Spleen (tissue), 7 donors: ENCODE results near the gene GDE1.
"Not testable (repeated sequence)": the region's sequence is repeated elsewhere in the genome, so short reads cannot be mapped to it uniquely, and the experiment has no call there.

Experiments used
- POLR2AphosphoS5 ChIP-seq, 3 donors: sonication (generic); formaldehyde crosslinking; IDR thresholded peaks; one replicate each; pipeline ENCODE4 v1.5.1; 2017; ENCODE audit warnings: antibody characterized with exemption in 3 of 3
- TF ChIP-seq, protein P1 (sequence below), 11 experiments: fragments of 200-600 bp in 7 of 11; fragments of 450-650 bp in 4 of 11; sonication (generic) in 4 of 11; IDR thresholded peaks in 8 of 11; conservative IDR thresholded peaks in 3 of 11; 1 replicate in 7 of 11; 2 replicates in 4 of 11; pipeline versions ENCODE4 v1.4.0 to v1.8.0; 2016 to 2021; ENCODE audit warnings: antibody characterized with exemption in 11 of 11, inconsistent platforms in 4 of 11, mild to moderate bottlenecking in 1 of 11
- donor health status: DM: no; HTN: no; CAD: no; lungs with moderate emphysema.
- donor health status: DM: no; HTN: no; CAD: no.
- donor health status: DM: no; HTN: no; CAD: no.

DNA sequence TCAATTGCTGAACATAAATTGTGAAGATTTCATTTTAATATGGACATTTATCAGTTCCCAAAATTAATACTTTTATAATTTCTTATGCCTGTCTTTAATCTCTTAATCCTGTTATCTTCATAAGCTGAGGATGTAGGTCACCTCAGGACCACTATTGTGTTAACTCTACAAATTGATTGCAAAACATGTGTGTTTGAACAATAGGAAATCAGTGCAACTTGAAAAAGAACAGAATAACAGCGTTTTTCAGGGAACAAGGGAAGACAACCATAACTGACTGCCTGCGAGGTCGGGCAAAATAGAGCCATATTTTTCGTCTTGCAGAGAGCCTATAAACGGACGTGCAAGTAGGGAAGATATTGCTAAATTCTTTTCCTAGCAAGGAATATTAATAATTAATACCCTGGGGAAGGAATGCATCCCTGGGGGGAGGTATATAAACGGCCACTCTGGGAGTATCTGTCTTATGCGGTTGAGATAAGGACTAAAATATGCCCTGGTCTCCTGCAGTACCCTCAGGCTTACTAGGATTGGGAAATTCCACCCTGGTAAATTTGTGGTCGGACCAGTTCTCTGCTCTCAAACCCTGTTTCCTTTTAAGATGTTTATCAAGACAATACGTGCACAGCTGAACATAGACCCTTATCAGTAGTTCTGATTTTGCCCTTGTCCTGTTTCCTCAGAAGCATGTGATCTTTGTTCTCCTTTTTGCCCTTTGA lies 21.5 kb upstream of the GDE1 start:
- TF ChIP-seq, protein P1, sequence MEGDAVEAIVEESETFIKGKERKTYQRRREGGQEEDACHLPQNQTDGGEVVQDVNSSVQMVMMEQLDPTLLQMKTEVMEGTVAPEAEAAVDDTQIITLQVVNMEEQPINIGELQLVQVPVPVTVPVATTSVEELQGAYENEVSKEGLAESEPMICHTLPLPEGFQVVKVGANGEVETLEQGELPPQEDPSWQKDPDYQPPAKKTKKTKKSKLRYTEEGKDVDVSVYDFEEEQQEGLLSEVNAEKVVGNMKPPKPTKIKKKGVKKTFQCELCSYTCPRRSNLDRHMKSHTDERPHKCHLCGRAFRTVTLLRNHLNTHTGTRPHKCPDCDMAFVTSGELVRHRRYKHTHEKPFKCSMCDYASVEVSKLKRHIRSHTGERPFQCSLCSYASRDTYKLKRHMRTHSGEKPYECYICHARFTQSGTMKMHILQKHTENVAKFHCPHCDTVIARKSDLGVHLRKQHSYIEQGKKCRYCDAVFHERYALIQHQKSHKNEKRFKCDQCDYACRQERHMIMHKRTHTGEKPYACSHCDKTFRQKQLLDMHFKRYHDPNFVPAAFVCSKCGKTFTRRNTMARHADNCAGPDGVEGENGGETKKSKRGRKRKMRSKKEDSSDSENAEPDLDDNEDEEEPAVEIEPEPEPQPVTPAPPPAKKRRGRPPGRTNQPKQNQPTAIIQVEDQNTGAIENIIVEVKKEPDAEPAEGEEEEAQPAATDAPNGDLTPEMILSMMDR (IDR thresholded peaks at IDR 0.05 in 8 of 11, conservative IDR thresholded peaks at IDR 0.05 in 3 of 11): not testable (repeated sequence)
- not testable (repeated sequence) for TF ChIP-seq POLR2AphosphoS5 (IDR thresholded peaks at IDR 0.05)
